Spleen (tissue), 11 donors: ENCODE measurements around the gene ANXA8. TPM values are rescaled to one million over a fixed set of nuclear protein-coding genes. Genes with fewer than 3 reads are reported as not detected.

Source experiments
- DNase-seq: peaks from one replicate; pipeline ENCODE4 v3.0.0-alpha.2; 2020
- H3K27ac ChIP-seq, 8 donors: fragments of 200-600 bp; sonication (generic) in 7 of 8; 1 replicate in 4 of 8; 2 replicates in 4 of 8; pipeline versions ENCODE4 v1.5.0 to v1.8.0; 2016 to 2021; ENCODE audit warnings: inconsistent platforms in 4 of 8, mild to moderate bottlenecking in 4 of 8, moderate library complexity in 1 of 8
- H3K27me3 ChIP-seq, 7 donors: fragments of 200-600 bp; sonication (generic) in 6 of 7; replicated peaks in 1 of 7; 1 replicate in 4 of 7; 2 replicates in 3 of 7; pipeline versions ENCODE4 v1.5.0 to v1.8.0; 2016 to 2021; ENCODE audit warnings: inconsistent platforms in 3 of 7, mild to moderate bottlenecking in 1 of 7
- H3K36me3 ChIP-seq, 6 donors: fragments of 200-600 bp; sonication (generic) in 5 of 6; 1 replicate in 4 of 6; 2 replicates in 2 of 6; pipeline versions ENCODE4 v1.5.0 to v1.8.0; 2016 to 2021; ENCODE audit warnings: inconsistent platforms in 2 of 6
- H3K4me1 ChIP-seq, 6 donors: fragments of 200-600 bp; sonication (generic) in 5 of 6; 1 replicate in 3 of 6; 2 replicates in 3 of 6; pipeline versions ENCODE4 v1.5.0 to v1.8.0; 2016 to 2021; ENCODE audit warnings: inconsistent platforms in 3 of 6
- H3K4me3 ChIP-seq, 8 donors: fragments of 200-600 bp; sonication (generic) in 7 of 8; 1 replicate in 4 of 8; 2 replicates in 4 of 8; pipeline versions ENCODE4 v1.5.0 to v1.8.0; 2016 to 2021; ENCODE audit warnings: inconsistent platforms in 4 of 8, mild to moderate bottlenecking in 4 of 8, moderate library complexity in 2 of 8
- H3K9me3 ChIP-seq, 8 donors: fragments of 200-600 bp; sonication (generic) in 7 of 8; 1 replicate in 4 of 8; 2 replicates in 4 of 8; pipeline versions ENCODE4 v1.5.0 to v1.8.0; 2016 to 2021; ENCODE audit warnings: inconsistent platforms in 4 of 8
- CTCF ChIP-seq, 11 experiments: fragments of 200-600 bp in 7 of 11; fragments of 450-650 bp in 4 of 11; sonication (generic) in 4 of 11; IDR thresholded peaks in 8 of 11; conservative IDR thresholded peaks in 3 of 11; 1 replicate in 7 of 11; 2 replicates in 4 of 11; pipeline versions ENCODE4 v1.4.0 to v1.8.0; 2016 to 2021; ENCODE audit warnings: antibody characterized with exemption in 11 of 11, inconsistent platforms in 4 of 11, mild to moderate bottlenecking in 1 of 11
- POLR2A ChIP-seq, 3 donors: fragments of 450-650 bp; IDR thresholded peaks; one replicate each; pipeline ENCODE4 v1.5.1; 2017; ENCODE audit warnings: antibody characterized with exemption in 3 of 3, mild to moderate bottlenecking in 1 of 3
- POLR2AphosphoS5 ChIP-seq, 3 donors: sonication (generic); formaldehyde crosslinking; IDR thresholded peaks; one replicate each; pipeline ENCODE4 v1.5.1; 2017; ENCODE audit warnings: antibody characterized with exemption in 3 of 3
- WGBS, 5 donors: extraction: QIAGEN DNeasy Blood & Tissue Kit in 3 of 5; methylation state at CpG; one replicate each; pipeline versions ENCODE4 v1.1.5 to v1.1.7; 2013 to 2018; 5-methylcytosine and 5-hydroxymethylcytosine counted together
- intact Hi-C: fragments of 100-400 bp; cut with DNase I; formaldehyde crosslinking; loops from one replicate; pipeline ENCODE4 v1.15.0; 2023; ENCODE audit warnings: low total_unique reads
- polyA plus RNA-seq, 3 donors: library from polyadenylated mRNA; stranded (reverse); fragments of 200-250 nt; gene quantifications; one replicate each; pipeline ENCODE4 v1.2.1, GENCODE V29; 2013
- total RNA-seq, 7 donors: library from RNA; depleted of rRNA in 3 of 7; stranded (reverse); fragments of >200 nt in 3 of 7; fragmentation: NEBNext Ultra II Directional in 4 of 7; extraction: Animal tissue kit (Norgen Biotek cat#: 25700) in 4 of 7; gene quantifications; one replicate each; pipeline versions ENCODE4 v1.1.0 to v1.2.1, GENCODE V29; 2016 to 2021
- donor health status: healthy with polysubstance abuse.
- donor health status: DM: no; HTN: no; CAD: no; lungs with moderate emphysema.
- donor health status: DM: no; HTN: no; CAD: no.
- donor health status: Bipolar disorder and iron deficiency.
- donor health status: healthy.
- donor health status: DM: no; HTN: no; CAD: no.
- donor health status: DM: yes; HTN: yes; CAD: no.

ANXA8 gene
- total and polyA plus RNA-seq, 10 donors, result 0.04 to 0.32 (median 0.20) TPM; not detected in 6

GRCh38 chr10:47449102-47449978, 34.6 kb downstream of the ANXA8 start:
- Histone ChIP-seq H3K4me3 (no peak overlapping the region), H3K9me3 (peaks cover 0 to 30% (median 25%) of the 10 kb centered on the region in 8 donors), H3K36me3 (no peaks in the 10 kb centered on the region), H3K27ac (no peak overlapping the region), H3K27me3 (peaks cover 0 to 10% (median 0%) of the 10 kb centered on the region in 7 donors), H3K4me1 (no peaks in the 10 kb centered on the region)
- 23 to 50% (median 44%) methylated on average over 6 to 9 of the region's 9 CpGs for WGBS, 5 donors
- TF ChIP-seq POLR2A (IDR thresholded peaks at IDR 0.05), result no peak
- no peak for TF ChIP-seq POLR2AphosphoS5 (IDR thresholded peaks at IDR 0.05)
- TF ChIP-seq CTCF (IDR thresholded peaks at IDR 0.05 in 8 of 11, conservative IDR thresholded peaks at IDR 0.05 in 3 of 11), result no peak
- intact Hi-C loops, result no loop called here
- peak; percentile 54 for DNase-seq

GRCh38 chr10:47447705-47448104, 36.2 kb downstream of the ANXA8 start:
- Histone ChIP-seq H3K9me3 (peaks cover 0 to 35% (median 26%) of the 10 kb centered on the region in 8 donors), H3K4me3 (no peak overlapping the region), H3K27ac (no peak overlapping the region), H3K4me1 (no peaks in the 10 kb centered on the region), H3K36me3 (no peaks in the 10 kb centered on the region), H3K27me3 (peaks cover 0 to 7% (median 0%) of the 10 kb centered on the region in 7 donors)
- WGBS, 5 donors, result 66 to 80% (median 74%) methylated on average over 3 of the region's 3 CpGs
- DNase-seq, result no peak
- intact Hi-C loops, result no loop called here
- no peak for TF ChIP-seq POLR2A (IDR thresholded peaks at IDR 0.05)
- TF ChIP-seq CTCF (IDR thresholded peaks at IDR 0.05 in 8 of 11, conservative IDR thresholded peaks at IDR 0.05 in 3 of 11), result no peak
- TF ChIP-seq POLR2AphosphoS5 (IDR thresholded peaks at IDR 0.05), result no peak

- WGBS, 5 donors, result 90 to 96% (median 92%) methylated on average over 4 of the region's 4 CpGs
- TF ChIP-seq POLR2AphosphoS5 (IDR thresholded peaks at IDR 0.05), result no peak
- TF ChIP-seq POLR2A (IDR thresholded peaks at IDR 0.05), result no peak
- TF ChIP-seq CTCF (IDR thresholded peaks at IDR 0.05 in 8 of 11, conservative IDR thresholded peaks at IDR 0.05 in 3 of 11), result no peak
- H3K27ac ChIP-seq, result no peak overlapping the region
Measured at GRCh38 chr10:47447209-47447608, 36.7 kb downstream of the ANXA8 start.

GRCh38 chr10:47445720-47446119, 38.2 kb downstream of the ANXA8 start:
- no peaks in the 10 kb centered on the region for H3K4me1 ChIP-seq
- H3K36me3 ChIP-seq, result no peaks in the 10 kb centered on the region
- peaks cover 0 to 35% (median 26%) of the 10 kb centered on the region in 8 donors for H3K9me3 ChIP-seq
- no peak for DNase-seq
- H3K27ac ChIP-seq, result no peak overlapping the region
- H3K27me3 ChIP-seq, result peaks cover 0 to 15% (median 0%) of the 10 kb centered on the region in 7 donors
- no peak for TF ChIP-seq POLR2AphosphoS5 (IDR thresholded peaks at IDR 0.05)
- TF ChIP-seq POLR2A (IDR thresholded peaks at IDR 0.05), result no peak
- no peak for TF ChIP-seq CTCF (IDR thresholded peaks at IDR 0.05 in 8 of 11, conservative IDR thresholded peaks at IDR 0.05 in 3 of 11)
- WGBS, 5 donors, result 74 to 85% (median 81%) methylated on average over 1 of the region's 1 CpG
- no peak overlapping the region for H3K4me3 ChIP-seq
- intact Hi-C loops, result no loop called here

More at GRCh38 chr10:47447209-47447608, 36.7 kb downstream of the ANXA8 start:
- intact Hi-C loops, result no loop called here
- DNase-seq, result no peak
- Histone ChIP-seq H3K9me3 (peaks cover 0 to 35% (median 26%) of the 10 kb centered on the region in 8 donors), H3K4me1 (no peaks in the 10 kb centered on the region), H3K36me3 (no peaks in the 10 kb centered on the region), H3K4me3 (no peak overlapping the region), H3K27me3 (peaks cover 0 to 7% (median 0%) of the 10 kb centered on the region in 7 donors)
